HG03575 (cell line): ENCODE data around the gene MYRIP.

Experiments
- ATAC-seq: cut with Tn5 transposase; IDR thresholded peaks from one replicate; pipeline ENCODE4 v1.9.1; 2021; ENCODE audit not compliant: unreplicated experiment, insufficient number of reproducible peaks, low FRiP score; ENCODE audit errors: extremely low read depth

Gene MYRIP

GRCh38 chr3:39879581-39879980, 70.2 kb downstream of the MYRIP start:
- no peak for ATAC-seq

DNA sequence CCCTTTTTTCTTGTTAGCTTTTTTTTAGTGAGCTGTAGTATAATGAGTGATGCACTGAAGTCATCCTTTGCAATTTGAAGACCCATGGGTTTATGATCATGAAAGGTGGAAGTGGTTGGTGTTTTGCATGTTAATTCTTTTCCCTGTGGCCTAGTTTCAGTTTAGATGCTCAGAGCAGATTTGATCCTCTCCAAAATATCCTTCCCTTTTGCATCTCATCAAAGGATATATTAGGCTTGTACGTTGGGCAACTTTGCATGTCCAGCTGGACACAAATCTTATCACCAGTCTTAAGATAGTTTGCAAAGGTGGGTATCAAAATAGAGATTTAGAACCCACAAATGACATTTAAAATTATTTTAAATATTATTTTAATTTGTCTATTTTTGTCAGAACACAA, 72.7 kb downstream of the MYRIP start:
- no peak for ATAC-seq

GRCh38 chr3:39892068-39892467, 82.7 kb downstream of the MYRIP start:
- no peak for ATAC-seq

- ATAC-seq: no peak
Measured at GRCh38 chr3:39896184-39896583, 86.8 kb downstream of the MYRIP start.

GRCh38 chr3:39900462-39901002, 91.1 kb downstream of the MYRIP start:
- no peak for ATAC-seq

DNA sequence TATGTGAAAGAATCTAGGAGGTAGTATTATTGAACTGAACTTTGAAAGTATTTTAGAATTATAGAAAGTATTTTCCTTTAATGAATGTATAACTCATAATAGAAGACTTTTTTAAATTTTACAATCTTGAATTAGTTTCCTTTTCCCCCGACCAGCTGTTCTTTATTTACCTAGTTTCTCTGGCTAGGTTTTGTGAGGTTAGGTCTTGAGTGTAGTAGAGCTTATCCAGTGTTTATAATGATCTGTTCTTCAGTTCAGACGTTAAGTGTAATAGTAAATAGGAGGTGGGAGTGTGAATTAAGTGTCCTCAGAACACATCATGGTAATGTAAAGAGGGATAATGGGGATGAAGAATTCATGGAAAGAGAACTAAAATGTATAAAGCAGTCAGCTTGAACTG, 93.8 kb downstream of the MYRIP start:
- ATAC-seq: no peak

- no peak for ATAC-seq
Measured at GRCh38 chr3:39905788-39906187, 96.4 kb downstream of the MYRIP start.

DNA sequence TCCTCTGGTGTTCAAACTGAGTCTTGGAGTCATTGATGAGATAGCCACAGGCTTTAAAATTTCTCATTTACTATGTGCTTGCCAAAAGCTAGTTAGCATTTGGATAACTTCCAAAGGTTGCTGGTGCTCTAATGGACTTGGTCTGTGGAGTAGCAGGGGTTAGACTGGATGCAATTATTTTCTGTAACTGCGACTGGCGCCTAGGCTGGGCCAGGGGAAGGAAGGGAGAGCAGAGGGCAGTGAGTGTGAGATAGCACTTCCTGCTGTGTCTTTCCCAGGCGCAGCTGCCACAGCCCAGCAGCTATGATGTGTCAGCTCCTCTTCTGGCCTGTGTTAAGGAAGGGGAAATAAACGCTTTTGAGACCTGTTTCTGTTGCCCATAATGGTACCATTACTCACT, 98.6 kb downstream of the MYRIP start:
- ATAC-seq: no peak

DNA sequence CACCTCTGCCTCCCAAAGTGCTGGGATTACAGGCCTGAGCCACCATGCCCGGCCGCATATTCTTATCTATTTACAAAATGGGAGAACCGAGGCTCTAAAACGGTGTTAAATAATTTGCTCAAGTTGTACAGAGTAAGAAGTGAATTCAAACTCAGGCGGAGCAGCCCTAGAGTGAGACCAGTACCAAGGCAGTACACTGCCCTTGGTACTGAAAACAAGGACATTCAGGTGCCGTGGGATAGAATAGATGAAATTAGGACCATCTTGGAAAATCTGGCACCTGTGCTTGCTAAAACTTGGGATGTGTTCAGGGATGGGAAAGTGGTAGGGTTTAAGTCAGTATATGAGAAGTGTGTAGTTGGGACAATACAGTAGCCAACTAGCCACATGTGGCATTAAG, 100.7 kb downstream of the MYRIP start:
- ATAC-seq: no peak

DNA sequence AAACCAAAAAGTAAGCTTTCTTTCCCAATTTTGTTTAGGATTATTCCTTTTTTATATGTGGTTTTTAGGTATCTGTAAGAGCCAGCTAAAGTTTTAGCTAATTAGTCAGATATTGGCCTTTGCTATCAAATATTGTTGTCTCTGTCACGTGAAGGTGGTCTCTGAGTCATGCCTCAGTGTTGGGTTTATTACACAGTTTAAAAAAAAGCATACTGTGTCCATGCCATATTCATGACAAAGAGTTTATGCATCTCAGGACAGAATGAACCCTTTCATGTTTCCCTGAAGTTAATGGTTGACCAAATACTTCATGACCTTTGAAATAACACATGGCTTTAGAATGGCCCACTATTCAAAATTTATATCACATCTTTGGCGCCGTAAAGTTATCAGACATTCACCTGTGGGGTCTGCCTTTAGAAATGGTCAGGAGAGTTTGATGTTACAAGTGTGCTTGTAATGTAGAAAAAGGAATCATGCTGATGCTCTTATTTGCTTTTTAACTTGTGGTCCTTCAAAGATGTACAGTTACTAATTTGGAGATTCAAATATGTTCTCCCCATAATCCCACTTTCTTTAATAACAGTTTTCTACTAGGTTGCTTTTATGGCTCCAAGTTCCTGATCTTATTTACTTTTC, 101.5 kb downstream of the MYRIP start:
- no peak for ATAC-seq

- no peak for ATAC-seq
Measured at GRCh38 chr3:39911465-39912309, 102.3 kb downstream of the MYRIP start.

- ATAC-seq: no peak
Measured at GRCh38 chr3:39915027-39915426, 105.6 kb downstream of the MYRIP start.

- no peak for ATAC-seq
Measured at GRCh38 chr3:39917065-39917773, 107.8 kb downstream of the MYRIP start.

DNA sequence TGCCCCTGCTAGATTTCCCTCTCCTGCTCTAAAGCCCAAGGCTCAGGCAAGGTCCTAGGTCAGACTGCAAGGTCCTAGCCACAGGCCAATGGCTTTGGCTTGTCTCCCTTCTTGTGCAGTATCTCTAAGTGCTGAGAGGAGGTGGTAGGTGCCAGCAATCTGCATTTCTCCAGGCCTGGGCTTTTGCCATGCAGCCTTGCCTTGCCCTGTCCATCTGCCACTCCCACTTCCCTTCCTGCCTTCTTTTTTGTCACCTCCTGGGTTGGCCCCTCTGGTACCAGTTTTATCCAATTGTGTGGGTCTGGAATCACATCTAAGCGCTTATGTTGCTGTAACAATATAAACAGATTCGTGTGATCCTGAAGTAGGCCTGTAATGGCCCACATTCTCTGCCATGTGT, 109.9 kb downstream of the MYRIP start:
- no peak for ATAC-seq

- no peak for ATAC-seq
Measured at GRCh38 chr3:39920271-39920670, 110.9 kb downstream of the MYRIP start.

GRCh38 chr3:39927479-39927878, 118.1 kb downstream of the MYRIP start:
- ATAC-seq: no peak

- ATAC-seq: no peak
Measured at GRCh38 chr3:39933986-39934693, 124.7 kb downstream of the MYRIP start.

DNA sequence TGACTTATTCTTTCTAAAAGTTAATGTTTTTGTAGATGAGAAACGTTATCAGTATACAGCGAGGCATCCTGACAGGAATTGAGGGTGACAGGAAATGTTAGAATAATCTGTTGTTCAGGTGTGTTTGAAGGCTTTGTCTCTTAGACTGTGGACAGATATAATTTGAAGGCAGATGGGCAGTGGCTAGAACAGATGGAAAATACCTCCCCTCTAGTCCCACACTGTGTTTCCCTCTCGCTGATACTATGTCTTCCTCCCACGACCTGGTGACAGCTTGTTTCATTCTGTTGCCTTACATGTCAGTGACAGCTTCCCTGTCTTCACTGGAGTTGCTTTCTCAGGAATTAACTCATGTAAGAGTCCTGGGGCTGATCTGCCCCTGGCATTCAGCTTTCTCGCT, 125.3 kb downstream of the MYRIP start:
- no peak for ATAC-seq

DNA sequence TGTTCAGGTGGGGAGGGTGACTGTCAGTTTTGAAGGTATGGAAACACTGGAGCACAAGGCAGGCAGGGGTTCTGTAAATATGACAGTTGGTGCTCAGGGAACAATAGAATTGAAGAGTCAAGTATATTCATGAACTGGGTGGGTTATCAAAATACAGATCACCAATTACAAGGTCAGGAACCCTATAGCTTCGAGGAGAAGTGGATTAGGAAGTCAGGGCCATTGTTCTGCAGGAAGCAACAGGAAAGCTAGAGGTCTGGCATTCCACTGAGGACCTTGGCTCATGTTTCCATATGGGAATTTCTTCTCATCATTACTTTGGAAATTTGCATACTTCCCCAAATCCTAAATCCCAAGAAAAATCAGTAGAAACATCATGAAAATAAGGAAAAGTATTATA, 125.9 kb downstream of the MYRIP start:
- ATAC-seq: no peak
